GM12878 (cell line): ENCODE data around the gene EVPLL. TPM values are rescaled to one million over a fixed set of nuclear protein-coding genes. Genes with fewer than 3 reads are reported as not detected.
"Not testable (repeated sequence)": the region's sequence is repeated elsewhere in the genome, so short reads cannot be mapped to it uniquely, and the experiment has no call there.

Experiments used
- ATAC-seq: fragments of 200-7000 bp; cut with Tn5 transposase; 3 replicates; pipeline ENCODE4 v1.9.1; 2020; ENCODE audit warnings: mild to moderate bottlenecking, moderate library complexity
- BruUV-seq: library from RNA; stranded (reverse); fragments of 400-500 nt; replicated peaks from 2 replicates; lab custom pipeline; 2021; lab: Mats Ljungman, UMichigan
- CTCF ChIA-PET: fragments of 300-600 bp; sonication (Branson Sonifier 250); formaldehyde crosslinking; extraction: SDS; loops from one replicate; lab custom pipeline; 2021; ENCODE audit warnings: inconsistent platforms; lab: Yijun Ruan, JAX
- POLR2A ChIA-PET: fragments of 350-600 bp; formaldehyde crosslinking; extraction: SDS; loops from one replicate; lab custom pipeline; 2021; ENCODE audit warnings: inconsistent platforms; lab: Charles Lee
- RAD21 ChIA-PET: fragments of 300-600 bp; sonication (Branson Sonifier 250); formaldehyde crosslinking; loops from one replicate; lab custom pipeline; 2023; ENCODE audit warnings: antibody characterized with exemption; ENCODE audit not compliant: unreplicated experiment; lab: Charles Lee
- SMC1A ChIA-PET: fragments of 300-600 bp; sonication (Branson Sonifier 250); formaldehyde crosslinking; loops from one replicate; lab custom pipeline; 2023; ENCODE audit not compliant: unreplicated experiment, uncharacterized antibody; lab: Charles Lee
- DNase-seq: peaks from one replicate; pipeline ENCODE4 v3.0.0-alpha.2; 2011; ENCODE audit warnings: low read depth, low spot score
- FAIRE-seq: peaks from 3 replicates; lab custom pipeline; 2011; peaks lifted over from hg19 to GRCh38; lab: Jason Lieb, UNC
- H2AFZ ChIP-seq: 2 replicates; pipeline ENCODE4 v1.6.0; 2011; ENCODE audit warnings: low read depth, low read length, control low read depth; ENCODE audit not compliant: control insufficient read depth
- H3K27ac ChIP-seq: 2 replicates; pipeline ENCODE4 v1.5.1; 2011; ENCODE audit warnings: control low read depth; ENCODE audit not compliant: control insufficient read depth, insufficient read depth
- H3K27me3 ChIP-seq, 2 experiments: replicated peaks in 1 of 2; 2 replicates each; pipeline versions ENCODE4 v1.6.0 to v1.6.1; 2011; ENCODE audit warnings: low read length in 1 of 2; ENCODE audit not compliant: control insufficient read depth in 2 of 2, insufficient read depth in 2 of 2
- H3K36me3 ChIP-seq, 2 experiments: 2 replicates each; pipeline ENCODE4 v1.5.1; 2011; ENCODE audit warnings: low read length in 1 of 2; ENCODE audit not compliant: control insufficient read depth in 2 of 2, insufficient read depth in 2 of 2
- H3K4me1 ChIP-seq: 2 replicates; pipeline ENCODE4 v1.6.1; 2011; ENCODE audit warnings: mild to moderate bottlenecking, low read length, moderate library complexity, mixed read lengths; ENCODE audit not compliant: control insufficient read depth, insufficient read depth
- H3K4me2 ChIP-seq: 2 replicates; pipeline ENCODE4 v1.6.0; 2011; ENCODE audit warnings: control low read depth; ENCODE audit not compliant: control insufficient read depth, insufficient read depth
- H3K4me3 ChIP-seq: fragments of 200-600 bp; sonication (generic); 2 replicates; pipeline ENCODE4 v1.5.1; 2016
- H3K79me2 ChIP-seq: 2 replicates; pipeline ENCODE4 v1.6.0; 2011; ENCODE audit warnings: low read length; ENCODE audit not compliant: control insufficient read depth, insufficient read depth
- H3K9ac ChIP-seq: 2 replicates; pipeline ENCODE4 v1.8.0; 2011; ENCODE audit warnings: low read length, control low read depth, mixed read lengths; ENCODE audit not compliant: control insufficient read depth, insufficient read depth
- H3K9me3 ChIP-seq: replicated peaks from 3 replicates; pipeline ENCODE4 v1.5.1; 2011; ENCODE audit warnings: mild to moderate bottlenecking, low read length; ENCODE audit not compliant: control insufficient read depth, insufficient read depth
- H4K20me1 ChIP-seq: 2 replicates; pipeline ENCODE4 v1.6.0; 2011; ENCODE audit not compliant: control insufficient read depth, insufficient read depth
- WGBS: methylation state at CpG from one replicate; pipeline ENCODE4 v1.1.6; 2016; ENCODE audit warnings: low lambda C conversion rate; ENCODE audit not compliant: insufficient replicate concordance, insufficient coverage; ENCODE audit errors: missing lambda C conversion rate; 5-methylcytosine and 5-hydroxymethylcytosine counted together
- in situ Hi-C: fragments of 300-500 bp; cut with MboI; formaldehyde crosslinking; loops from 9 replicates; pipeline ENCODE4 v1.14.3; 2018; ENCODE audit warnings: mixed read lengths
- intact Hi-C: fragments of 100-400 bp; cut with micrococcal nuclease; formaldehyde crosslinking; loops from one replicate; pipeline ENCODE4 v1.14.2; 2022; ENCODE audit not compliant: unreplicated experiment
- polyA plus RNA-seq, 11 experiments: library from polyadenylated mRNA; depleted of rRNA in 4 of 11; unstranded in 6 of 11; stranded (reverse) in 5 of 11; fragments of >200 nt; fragmentation: Nextera tagmentation in 4 of 11; fragmentation: Illumina TruSeq in 1 of 11; extraction: Ambion mirVana in 4 of 11; extraction: Trizol in 1 of 11; gene quantifications; 1 replicate in 1 of 11; 2 replicates in 10 of 11; pipeline versions ENCODE4 v1.2.1 to v1.2.3, GENCODE V29; 2011 to 2016; ENCODE audit warnings: inconsistent platforms in 2 of 11, missing spikeins in 2 of 11, low read depth in 1 of 11
- total RNA-seq, 4 experiments: library from RNA; depleted of rRNA in 3 of 4; stranded (reverse); fragments of >200 nt in 3 of 4; fragmentation: Illumina TruSeq in 1 of 4; extraction: Trizol in 1 of 4; gene quantifications; 2 replicates each; pipeline versions ENCODE4 v1.2.1 to v1.2.3, GENCODE V29; 2013 to 2021

The EVPLL gene
- total and polyA plus RNA-seq, 10 of the 15 experiments (the other 5 are each of a cell fraction or from before 2014, with no cell fraction given), result not detected

DNA sequence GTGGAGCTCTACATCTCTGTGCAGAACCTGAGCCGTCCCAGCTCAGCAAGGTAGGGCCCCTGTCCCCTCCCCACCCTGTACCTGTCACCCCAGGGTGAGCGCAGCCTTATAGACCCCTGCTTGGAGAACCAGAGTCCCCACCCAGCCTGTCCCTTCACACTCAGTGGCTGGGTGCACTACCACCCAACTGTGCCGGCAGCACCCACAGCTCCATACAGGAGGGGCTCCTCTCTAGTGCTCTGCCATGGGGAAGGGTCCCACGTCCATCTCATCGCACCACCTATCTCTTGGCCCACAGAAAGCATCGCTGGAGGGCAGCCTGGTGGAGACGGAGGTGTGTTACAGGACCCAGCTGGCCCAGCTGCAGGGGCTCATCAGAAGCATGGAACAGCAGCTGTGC, 45.4 kb downstream of the EVPLL start:
- RAD21 ChIA-PET, result not testable (repeated sequence)

DNA sequence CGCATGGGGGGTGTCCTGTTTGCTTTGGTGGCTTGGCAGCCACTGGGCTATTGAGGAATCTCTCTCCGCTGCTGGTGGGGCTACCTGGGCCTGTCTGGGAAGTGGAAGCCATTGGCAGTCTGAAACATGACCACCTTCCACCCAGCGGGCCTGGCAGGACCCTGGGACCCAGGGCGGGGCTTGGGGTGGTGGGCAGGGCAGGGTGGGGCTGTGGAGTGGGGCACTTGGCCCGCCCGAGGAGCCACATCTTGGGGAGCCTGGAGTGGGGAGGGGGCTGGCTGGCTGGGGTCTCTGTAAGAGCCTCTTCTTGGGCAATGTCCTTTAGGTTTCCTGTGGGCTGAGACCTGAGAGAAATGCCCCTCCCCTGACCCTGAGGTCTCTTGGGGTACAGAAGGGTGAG, 48.0 kb downstream of the EVPLL start:
- WGBS, result no CpG with 5 or more reads among the region's 6 CpGs
- H3K79me2 ChIP-seq, H3K4me2 ChIP-seq, H3K4me3 ChIP-seq, FAIRE-seq, ATAC-seq, H4K20me1 ChIP-seq, CTCF ChIA-PET, POLR2A ChIA-PET, H3K9me3 ChIP-seq, H3K27me3 ChIP-seq, DNase-seq, H3K27ac ChIP-seq, SMC1A ChIA-PET, H3K36me3 ChIP-seq, RAD21 ChIA-PET, intact Hi-C loops, in situ Hi-C loops, H2AFZ ChIP-seq, BruUV-seq, H3K9ac ChIP-seq, H3K4me1 ChIP-seq: not testable (repeated sequence)

More for the DNA sequence above, 45.4 kb downstream of the EVPLL start:
- H3K36me3 ChIP-seq, H2AFZ ChIP-seq, BruUV-seq, FAIRE-seq, intact Hi-C loops, H3K9ac ChIP-seq, POLR2A ChIA-PET, H4K20me1 ChIP-seq, DNase-seq, H3K4me3 ChIP-seq, SMC1A ChIA-PET, H3K4me1 ChIP-seq, H3K79me2 ChIP-seq, ATAC-seq, H3K27ac ChIP-seq, H3K27me3 ChIP-seq, CTCF ChIA-PET, H3K4me2 ChIP-seq, H3K9me3 ChIP-seq: not testable (repeated sequence)
- 0% methylated on average over 1 of the region's 7 CpGs for WGBS
- in situ Hi-C loops, result loop anchor here (25.0 kb wide), 1 partner anchor 1611 kb away; no protein-coding TSS in a partner anchor

DNA sequence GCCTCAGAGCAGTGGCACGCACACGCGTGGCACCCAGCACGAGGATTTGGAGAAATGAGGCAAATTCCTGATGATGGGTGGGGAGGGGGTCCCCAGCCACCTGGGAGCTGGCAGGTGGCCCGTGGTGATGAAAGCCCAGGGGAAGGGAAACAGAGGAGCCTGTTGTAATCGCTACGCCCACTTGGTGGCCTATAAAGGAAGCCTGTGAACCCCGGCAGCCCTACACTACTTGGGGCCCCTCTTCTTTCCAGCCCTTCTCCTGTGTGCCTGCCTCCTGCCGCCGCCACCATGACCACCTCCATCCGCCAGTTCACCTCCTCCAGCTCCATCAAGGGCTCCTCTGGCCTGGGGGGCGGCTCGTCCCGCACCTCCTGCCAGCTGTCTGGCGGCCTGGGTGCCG, 49.1 kb downstream of the EVPLL start:
- RAD21 ChIA-PET, CTCF ChIA-PET, H3K27me3 ChIP-seq, H4K20me1 ChIP-seq, FAIRE-seq, BruUV-seq, H3K9ac ChIP-seq, in situ Hi-C loops, POLR2A ChIA-PET, H3K27ac ChIP-seq, H2AFZ ChIP-seq, ATAC-seq, H3K79me2 ChIP-seq, SMC1A ChIA-PET, H3K4me2 ChIP-seq, H3K9me3 ChIP-seq, intact Hi-C loops, H3K4me3 ChIP-seq, H3K36me3 ChIP-seq, DNase-seq, H3K4me1 ChIP-seq: not testable (repeated sequence)
- WGBS, result no CpG with 5 or more reads among the region's 16 CpGs

DNA sequence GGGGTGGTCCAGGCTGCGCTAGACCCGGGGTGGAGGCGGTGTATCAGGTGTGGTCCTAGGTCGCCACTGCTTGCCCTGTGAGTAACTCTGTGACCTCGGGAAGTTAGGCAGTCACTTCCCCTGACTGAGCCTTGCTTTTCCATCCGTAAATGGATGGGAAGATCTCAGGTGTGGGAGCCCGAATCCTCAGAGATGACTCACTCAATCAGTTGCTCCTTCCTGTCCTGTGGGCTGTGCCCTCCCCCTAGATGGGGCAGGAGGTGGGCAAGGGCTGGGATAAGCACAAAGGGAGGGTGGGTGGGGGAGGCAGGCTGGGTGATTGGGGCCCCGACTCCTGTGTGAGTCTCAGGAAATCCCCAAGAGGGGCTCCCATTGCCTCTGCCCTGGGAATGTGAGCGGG, 54.6 kb downstream of the EVPLL start:
- H2AFZ ChIP-seq, BruUV-seq, POLR2A ChIA-PET, in situ Hi-C loops, H3K9ac ChIP-seq, intact Hi-C loops, CTCF ChIA-PET, H3K27me3 ChIP-seq, H3K4me2 ChIP-seq, H3K4me1 ChIP-seq, H4K20me1 ChIP-seq, SMC1A ChIA-PET, DNase-seq, ATAC-seq, H3K36me3 ChIP-seq, H3K9me3 ChIP-seq, FAIRE-seq, RAD21 ChIA-PET, H3K79me2 ChIP-seq, H3K4me3 ChIP-seq, H3K27ac ChIP-seq: not testable (repeated sequence)
- WGBS, result no CpG with 5 or more reads among the region's 9 CpGs
